Esophagus muscularis mucosa (tissue), 4 donors: ENCODE data around the gene HEATR9. TPM values are rescaled to one million over a fixed set of nuclear protein-coding genes. Genes with fewer than 3 reads are reported as not detected.

ENCODE experiments used
- DNase-seq: peaks from one replicate; pipeline ENCODE4 v3.0.0-alpha.2; 2017; ENCODE audit errors: extremely low spot score
- H3K27ac ChIP-seq, 4 donors: fragments of 200-600 bp; sonication (generic); replicated peaks in 1 of 4; 1 replicate in 3 of 4; 2 replicates in 1 of 4; pipeline ENCODE4 v1.5.1; 2016 to 2019; ENCODE audit warnings: mild to moderate bottlenecking in 1 of 4
- H3K27me3 ChIP-seq, 4 donors: fragments of 200-600 bp; sonication (generic); one replicate each; pipeline versions ENCODE4 v1.5.1 to v1.6.0; 2016 to 2019
- H3K36me3 ChIP-seq, 4 donors: fragments of 200-600 bp; sonication (generic); one replicate each; pipeline ENCODE4 v1.5.1; 2016 to 2019
- H3K4me1 ChIP-seq, 4 donors: fragments of 200-600 bp; sonication (generic); one replicate each; pipeline ENCODE4 v1.5.1; 2016 to 2019
- H3K4me3 ChIP-seq, 4 donors: fragments of 200-600 bp; sonication (generic); 1 replicate in 2 of 4; 2 replicates in 2 of 4; pipeline ENCODE4 v1.5.1; 2016 to 2019; ENCODE audit warnings: mild to moderate bottlenecking in 4 of 4, moderate library complexity in 1 of 4
- H3K9me3 ChIP-seq, 4 donors: fragments of 200-600 bp; sonication (generic); 1 replicate in 3 of 4; 2 replicates in 1 of 4; pipeline ENCODE4 v1.5.1; 2016 to 2019
- CTCF ChIP-seq, 3 experiments: fragments of 200-600 bp in 2 of 3; fragments of 450-650 bp in 1 of 3; sonication (generic) in 2 of 3; IDR thresholded peaks; one replicate each; pipeline ENCODE4 v1.5.1; 2017 to 2019; ENCODE audit warnings: antibody characterized with exemption in 3 of 3, mild to moderate bottlenecking in 2 of 3, moderate library complexity in 1 of 3
- EP300 ChIP-seq: sonication (generic); formaldehyde crosslinking; IDR thresholded peaks from one replicate; pipeline ENCODE4 v1.6.1; 2017; ENCODE audit warnings: antibody characterized with exemption
- POLR2A ChIP-seq: fragments of 450-650 bp; IDR thresholded peaks from one replicate; pipeline ENCODE4 v1.6.1; 2017; ENCODE audit warnings: antibody characterized with exemption, moderate library complexity, mild to moderate bottlenecking, low read depth
- POLR2AphosphoS5 ChIP-seq, 2 donors: sonication (generic); formaldehyde crosslinking; IDR thresholded peaks; one replicate each; pipeline ENCODE4 v1.6.1; 2017; ENCODE audit warnings: antibody characterized with exemption in 2 of 2
- WGBS: methylation state at CpG from one replicate; pipeline ENCODE4 v1.1.5; 2018; 5-methylcytosine and 5-hydroxymethylcytosine counted together
- intact Hi-C: fragments of 100-400 bp; cut with DNase I; formaldehyde crosslinking; loops from one replicate; pipeline ENCODE4 v1.15.1; 2023
- total RNA-seq, 4 donors: library from RNA; depleted of rRNA; stranded (reverse); fragments of >200 nt; gene quantifications; one replicate each; pipeline versions ENCODE4 v1.1.0 to v1.2.1, GENCODE V29; 2016

The HEATR9 gene
- total RNA-seq, 4 donors from 2014 or later: 0.13 TPM; not detected in 3

GRCh38 chr17:35866341-35866950 is 2.2 kb downstream of the HEATR9 start:
- H3K4me3 ChIP-seq: no peak overlapping the region
- no peaks in the 10 kb centered on the region for H3K27me3 ChIP-seq
- no peaks in the 10 kb centered on the region for H3K9me3 ChIP-seq
- intact Hi-C loops: no loop called here
- no peak for TF ChIP-seq CTCF (IDR thresholded peaks at IDR 0.05)
- TF ChIP-seq POLR2AphosphoS5 (IDR thresholded peaks at IDR 0.05): no peak
- no peak for TF ChIP-seq EP300
- TF ChIP-seq POLR2A: no peak
- no peak for DNase-seq
- H3K36me3 ChIP-seq: peaks cover 0 to 12% (median 0%) of the 10 kb centered on the region in 4 donors
- 92% methylated on average over 1 of the region's 1 CpG for WGBS
- peaks cover 0 to 11% (median 2%) of the 10 kb centered on the region in 4 donors for H3K4me1 ChIP-seq
- no peak overlapping the region for H3K27ac ChIP-seq

- WGBS: 73% methylated on average over 3 of the region's 3 CpGs
- Histone ChIP-seq H3K4me1 (peaks cover 0 to 11% (median 2%) of the 10 kb centered on the region in 4 donors), H3K27ac (no peak overlapping the region), H3K4me3 (no peak overlapping the region), H3K36me3 (peaks cover 0 to 12% (median 0%) of the 10 kb centered on the region in 4 donors), H3K9me3 (no peaks in the 10 kb centered on the region), H3K27me3 (no peaks in the 10 kb centered on the region)
- intact Hi-C loops: no loop called here
- no peak for TF ChIP-seq CTCF (IDR thresholded peaks at IDR 0.05)
- no peak for TF ChIP-seq POLR2AphosphoS5 (IDR thresholded peaks at IDR 0.05)
- TF ChIP-seq POLR2A: no peak
- no peak for TF ChIP-seq EP300
- DNase-seq: no peak
These were observed 3.0 kb downstream of the HEATR9 start for GRCh38 chr17:35865412-35866340.

- Histone ChIP-seq H3K4me1 (peaks cover 0 to 11% (median 2%) of the 10 kb centered on the region in 4 donors), H3K4me3 (no peak overlapping the region), H3K27me3 (no peaks in the 10 kb centered on the region), H3K36me3 (peaks cover 0 to 12% (median 0%) of the 10 kb centered on the region in 4 donors), H3K27ac (no peak overlapping the region), H3K9me3 (no peaks in the 10 kb centered on the region)
- TF ChIP-seq CTCF (IDR thresholded peaks at IDR 0.05) (no peak), POLR2AphosphoS5 (IDR thresholded peaks at IDR 0.05) (no peak), POLR2A (no peak), EP300 (no peak)
- DNase-seq: no peak
- WGBS: 76% methylated on average over 4 of the region's 7 CpGs
- intact Hi-C loops: no loop called here
These were observed 3.8 kb downstream of the HEATR9 start for GRCh38 chr17:35864853-35865252.

- Histone ChIP-seq H3K4me3 (no peak overlapping the region), H3K4me1 (no peaks in the 10 kb centered on the region), H3K36me3 (peaks cover 0 to 43% (median 11%) of the 10 kb centered on the region in 4 donors), H3K27ac (no peak overlapping the region), H3K9me3 (no peaks in the 10 kb centered on the region), H3K27me3 (no peaks in the 10 kb centered on the region)
- TF ChIP-seq EP300 (no peak), POLR2AphosphoS5 (IDR thresholded peaks at IDR 0.05) (no peak), CTCF (IDR thresholded peaks at IDR 0.05) (no peak), POLR2A (no peak)
- DNase-seq: no peak
- 94% methylated on average over 2 of the region's 2 CpGs for WGBS
- intact Hi-C loops: no loop called here
These were observed 12.1 kb downstream of the HEATR9 start for GRCh38 chr17:35856603-35857002.
